H1 (cell line): ENCODE results near the gene ROBO2. TPM values are rescaled to one million over a fixed set of nuclear protein-coding genes. Genes with fewer than 3 reads are reported as not detected.

ENCODE experiments used
- CTCF ChIA-PET: fragments of 300-600 bp; sonication (Branson Sonifier 250); formaldehyde crosslinking; loops from one replicate; lab custom pipeline; 2021; ENCODE audit not compliant: partially characterized antibody; lab: Charles Lee
- POLR2A ChIA-PET: fragments of 300-600 bp; sonication (Branson Sonifier 250); formaldehyde crosslinking; loops from one replicate; lab custom pipeline; 2021; ENCODE audit warnings: inconsistent platforms; ENCODE audit not compliant: partially characterized antibody; lab: Charles Lee
- DNase-seq, 2 experiments: peaks; one replicate each; pipeline versions ENCODE4 v3.0.0 to v3.0.0-alpha.2; 2010 to 2022; ENCODE audit warnings: low spot score in 2 of 2, low read depth in 1 of 2, mixed read lengths in 1 of 2
- FAIRE-seq: peaks from 2 replicates; lab custom pipeline; 2011; peaks lifted over from hg19 to GRCh38; lab: Jason Lieb, UNC
- H2AFZ ChIP-seq: 2 replicates; pipeline ENCODE4 v1.8.1; 2012; ENCODE audit warnings: low read length, inconsistent platforms
- H2AK5ac ChIP-seq: 2 replicates; pipeline ENCODE4 v1.6.1; 2013; ENCODE audit warnings: low read depth, low read length
- H2BK120ac ChIP-seq: replicated peaks from 2 replicates; pipeline ENCODE3; 2013; ENCODE audit warnings: low read depth, low read length, inconsistent platforms
- H2BK12ac ChIP-seq: 2 replicates; pipeline ENCODE4 v1.6.1; 2013; ENCODE audit warnings: low read depth, low read length
- H2BK15ac ChIP-seq: 2 replicates; pipeline ENCODE4 v1.6.1; 2013; ENCODE audit warnings: low read length
- H2BK20ac ChIP-seq: 2 replicates; pipeline ENCODE4 v1.6.1; 2013; ENCODE audit warnings: low read length
- H2BK5ac ChIP-seq: 2 replicates; pipeline ENCODE4 v1.6.1; 2013; ENCODE audit warnings: low read depth, low read length
- H3K14ac ChIP-seq: 2 replicates; pipeline ENCODE4 v1.6.1; 2013; ENCODE audit warnings: inconsistent platforms; ENCODE audit not compliant: insufficient read length
- H3K18ac ChIP-seq: 2 replicates; pipeline ENCODE4 v1.6.1; 2013; ENCODE audit warnings: low read length; ENCODE audit errors: extremely low read depth
- H3K23ac ChIP-seq: 2 replicates; pipeline ENCODE4 v1.6.1; 2013; ENCODE audit warnings: inconsistent platforms; ENCODE audit not compliant: insufficient read length
- H3K23me2 ChIP-seq: 2 replicates; pipeline ENCODE4 v1.6.1; 2013; ENCODE audit warnings: low read depth, low read length
- H3K27ac ChIP-seq: 2 replicates; pipeline ENCODE4 v1.6.1; 2011; ENCODE audit warnings: low read depth, low read length, inconsistent platforms
- H3K27me3 ChIP-seq, 4 experiments: replicated peaks in 1 of 4; 1 replicate in 1 of 4; 2 replicates in 3 of 4; pipeline versions ENCODE4 v1.6.1 to v1.8.1; 2011 to 2013; ENCODE audit warnings: low read length in 3 of 4, mild to moderate bottlenecking in 3 of 4, inconsistent platforms in 2 of 4, mixed read lengths in 2 of 4, moderate library complexity in 1 of 4; ENCODE audit not compliant: control insufficient read depth in 3 of 4, insufficient read depth in 3 of 4; ENCODE audit errors: extremely low read depth in 1 of 4
- H3K36me3 ChIP-seq, 4 experiments: 2 replicates each; pipeline versions ENCODE4 v1.6.1 to v1.8.1; 2011 to 2013; ENCODE audit warnings: mild to moderate bottlenecking in 4 of 4, low read length in 3 of 4, moderate library complexity in 2 of 4, control low read depth in 1 of 4, inconsistent platforms in 1 of 4; ENCODE audit not compliant: insufficient read depth in 4 of 4, control insufficient read depth in 2 of 4
- H3K4ac ChIP-seq: replicated peaks from 2 replicates; pipeline ENCODE3; 2013; ENCODE audit warnings: low read length, low read depth, mixed read lengths, inconsistent platforms; ENCODE audit not compliant: insufficient read length
- H3K4me1 ChIP-seq, 4 experiments: replicated peaks in 1 of 4; 1 replicate in 1 of 4; 2 replicates in 3 of 4; pipeline versions ENCODE4 v1.6.1 to v1.8.1; 2011 to 2013; ENCODE audit warnings: low read length in 3 of 4, inconsistent platforms in 2 of 4, mixed read lengths in 1 of 4; ENCODE audit not compliant: insufficient read depth in 4 of 4, control insufficient read depth in 3 of 4
- H3K4me2 ChIP-seq, 2 experiments: 2 replicates each; pipeline versions ENCODE4 v1.6.1 to v1.8.1; 2011 to 2013; ENCODE audit warnings: low read depth in 2 of 2, low read length in 2 of 2, control low read depth in 1 of 2, inconsistent platforms in 1 of 2, mild to moderate bottlenecking in 1 of 2; ENCODE audit not compliant: insufficient read depth in 1 of 2
- H3K4me3 ChIP-seq, 4 experiments: fragments of 200-600, 300-600 bp in 1 of 4; sonication (generic), shearing (Covaris generic), sonication (Bioruptor Twin) in 1 of 4; 2 replicates each; pipeline versions ENCODE4 v1.5.1 to v1.8.1; 2011 to 2016; ENCODE audit warnings: low read length in 4 of 4, low read depth in 3 of 4, control low read depth in 2 of 4, inconsistent platforms in 2 of 4, mild to moderate bottlenecking in 2 of 4, mixed read lengths in 1 of 4, moderate library complexity in 1 of 4; ENCODE audit not compliant: insufficient read depth in 2 of 4; ENCODE audit errors: extremely low read depth in 1 of 4
- H3K56ac ChIP-seq: replicated peaks from 2 replicates; pipeline ENCODE3; 2013; ENCODE audit warnings: low read depth, mild to moderate bottlenecking, mixed read lengths, low read length, inconsistent platforms; ENCODE audit not compliant: insufficient read length
- H3K79me1 ChIP-seq: 2 replicates; pipeline ENCODE4 v1.6.1; 2013; ENCODE audit warnings: low read depth, low read length, control low read depth
- H3K79me2 ChIP-seq, 2 experiments: 2 replicates each; pipeline versions ENCODE4 v1.6.1 to v1.8.1; 2012 to 2013; ENCODE audit warnings: low read length in 2 of 2, mild to moderate bottlenecking in 2 of 2, inconsistent platforms in 1 of 2; ENCODE audit not compliant: insufficient read depth in 2 of 2, control insufficient read depth in 1 of 2
- H3K9ac ChIP-seq, 4 experiments: replicated peaks in 1 of 4; 1 replicate in 1 of 4; 2 replicates in 3 of 4; pipeline versions ENCODE4 v1.6.1 to v1.8.1; 2011 to 2013; ENCODE audit warnings: low read depth in 3 of 4, low read length in 3 of 4, control low read depth in 2 of 4, mild to moderate bottlenecking in 2 of 4, moderate library complexity in 2 of 4, inconsistent platforms in 1 of 4; ENCODE audit errors: extremely low read depth in 1 of 4
- H3K9me3 ChIP-seq, 2 experiments: 2 replicates each; pipeline versions ENCODE4 v1.6.1 to v1.8.1; 2012 to 2013; ENCODE audit warnings: mild to moderate bottlenecking in 2 of 2, moderate library complexity in 2 of 2, control low read depth in 1 of 2, inconsistent platforms in 1 of 2, low read depth in 1 of 2, low read length in 1 of 2, mixed read lengths in 1 of 2; ENCODE audit not compliant: insufficient read depth in 2 of 2
- H4K20me1 ChIP-seq, 2 experiments: replicated peaks in 1 of 2; 2 replicates each; pipeline versions ENCODE3 to v1.8.1; 2011 to 2013; ENCODE audit warnings: inconsistent platforms in 2 of 2, low read length in 2 of 2, mild to moderate bottlenecking in 1 of 2; ENCODE audit not compliant: insufficient read depth in 2 of 2, control insufficient read depth in 1 of 2
- H4K5ac ChIP-seq: 2 replicates; pipeline ENCODE4 v1.6.1; 2013; ENCODE audit warnings: low read length, low read depth, mixed read lengths, inconsistent platforms; ENCODE audit not compliant: insufficient read length
- H4K8ac ChIP-seq: 2 replicates; pipeline ENCODE4 v1.8.0; 2013; ENCODE audit warnings: mild to moderate bottlenecking, moderate library complexity, low read length, inconsistent platforms; ENCODE audit not compliant: insufficient read depth; ENCODE audit errors: extremely low read depth
- H4K91ac ChIP-seq: replicated peaks from 2 replicates; pipeline ENCODE3; 2013; ENCODE audit warnings: low read length, mixed read lengths, inconsistent platforms; ENCODE audit not compliant: insufficient read length
- E2F6 ChIP-seq: IDR thresholded peaks from 2 replicates; pipeline ENCODE4 v1.6.1; 2012; ENCODE audit warnings: inconsistent platforms
- SRF ChIP-seq: IDR thresholded peaks from 2 replicates; pipeline ENCODE4 v1.6.1; 2011; ENCODE audit warnings: mild to moderate bottlenecking, low read depth, low read length, moderate library complexity
- SUZ12 ChIP-seq: fragments of 200-600 bp; sonication (generic); IDR thresholded peaks from 2 replicates; pipeline ENCODE4 v1.6.1; 2012; ENCODE audit warnings: mild to moderate bottlenecking, inconsistent platforms, low read length, moderate library complexity, mixed read lengths
- WGBS, 2 experiments: shearing (Covaris generic) in 1 of 2; methylation state at CpG; one replicate each; pipeline versions ENCODE4 v1.1.6 to v1.1.7; 2013 to 2015; ENCODE audit warnings: low lambda C conversion rate in 2 of 2, mixed read lengths in 2 of 2, inconsistent platforms in 1 of 2, low coverage in 1 of 2, missing lambda C conversion rate in 1 of 2; ENCODE audit not compliant: insufficient replicate concordance in 2 of 2, insufficient coverage in 1 of 2, insufficient read length in 1 of 2; ENCODE audit errors: extremely low coverage in 1 of 2, missing lambda C conversion rate in 1 of 2; 5-methylcytosine and 5-hydroxymethylcytosine counted together
- polyA plus RNA-seq, 7 experiments: library from polyadenylated mRNA; depleted of rRNA in 3 of 7; stranded (reverse) in 5 of 7; unstranded in 2 of 7; fragments of >200 nt in 5 of 7; fragments of 200-250 nt in 2 of 7; gene quantifications; 1 replicate in 5 of 7; 2 replicates in 1 of 7; 4 replicates in 1 of 7; pipeline versions ENCODE4 v1.2.1 to v1.2.3, GENCODE V29; 2011 to 2013; ENCODE audit warnings: missing spikeins in 2 of 7, mixed read lengths in 2 of 7
- total RNA-seq: library from RNA; stranded (reverse); fragmentation: NEBNext Ultra II Directional; extraction: Animal tissue kit (Norgen Biotek cat#: 25700); gene quantifications from 2 replicates; pipeline ENCODE4 v1.2.1, GENCODE V29; 2021

ROBO2 gene
- total and polyA plus RNA-seq, 2 of the 8 experiments (the other 6 are each of a cell fraction or from before 2014, with no cell fraction given): 1.5 to 2.9 TPM

- no peak overlapping the region for H3K56ac ChIP-seq
- no peak overlapping the region for H3K4ac ChIP-seq
- DNase-seq: no peak
- H3K4me2 ChIP-seq: no peak overlapping the region
- POLR2A ChIA-PET: no interaction called here
- no peak overlapping the region for H2AK5ac ChIP-seq
- no peak overlapping the region for H3K9ac ChIP-seq
- no peak overlapping the region for H2BK12ac ChIP-seq
- no peak overlapping the region for H4K5ac ChIP-seq
- H4K20me1 ChIP-seq: no peaks in the 10 kb centered on the region
- no peaks in the 10 kb centered on the region for H3K79me1 ChIP-seq
- no peak overlapping the region for H2BK15ac ChIP-seq
- no peak overlapping the region for H2AFZ ChIP-seq
- H2BK20ac ChIP-seq: no peak overlapping the region
- H3K4me1 ChIP-seq: 0 out of 7 replicates have a peak, but pooled peaks cover 0 to under 1% (median 0%) of the 10 kb centered on the region in 4 experiments
- H4K8ac ChIP-seq: no peak overlapping the region
- CTCF ChIA-PET: no interaction called here
- peak overlapping the region; percentile 93 for H2BK120ac ChIP-seq
- H3K27me3 ChIP-seq: no peaks in the 10 kb centered on the region
- H3K36me3 ChIP-seq: no peaks in the 10 kb centered on the region
- H3K27ac ChIP-seq: no peak overlapping the region
- no peak overlapping the region for H4K91ac ChIP-seq
- H3K9me3 ChIP-seq: peaks cover 4% of the 10 kb centered on the region in 2 experiments; a peak in 1 of 4 replicates
- H3K4me3 ChIP-seq: no peak overlapping the region
- WGBS, 2 experiments: 84% methylated on average over 4 of the region's 4 CpGs; no CpG with 5 or more reads in 1 of the 2 experiments
- no peaks in the 10 kb centered on the region for H3K79me2 ChIP-seq
- H3K14ac ChIP-seq: no peak overlapping the region
- TF ChIP-seq SUZ12 (no peak), SRF (no peak), E2F6 (no peak)
- H3K23me2 ChIP-seq: no peaks in the 10 kb centered on the region
- no peak overlapping the region for H3K18ac ChIP-seq
- H2BK5ac ChIP-seq: no peak overlapping the region
- FAIRE-seq: no peak
- H3K23ac ChIP-seq: no peak overlapping the region
Observed at GRCh38 chr3:77530870-77531269, 491.0 kb downstream of the ROBO2 start.
